Activated B cell treated with CpG ODN at 0.5 μM for 24 hours (primary cell): ENCODE results near the gene OPTC. TPM values are rescaled to one million over a fixed set of nuclear protein-coding genes. Genes with fewer than 3 reads are reported as not detected.

Experiments used
- ATAC-seq: fragments of 200-7000 bp; cut with Tn5 transposase; one replicate; pipeline ENCODE4 v1.10.0; 2021; ENCODE audit warnings: low read depth, mild to moderate bottlenecking, moderate library complexity
- CTCF ChIA-PET: fragments of 350-600 bp; sonication (Branson Sonifier 250); formaldehyde crosslinking; loops from one replicate; lab custom pipeline; 2021; ENCODE audit warnings: antibody characterized with exemption; lab: Charles Lee
- POLR2A ChIA-PET: fragments of 350-600 bp; sonication (Branson Sonifier 250); formaldehyde crosslinking; loops from one replicate; lab custom pipeline; 2021; ENCODE audit warnings: antibody characterized with exemption; lab: Charles Lee
- DNase-seq: peaks from one replicate; pipeline ENCODE4 v3.0.0; 2022
- H3K27ac Mint-ChIP-seq: one replicate; pipeline ENCODE4 v1.8.0; 2020; ENCODE audit warnings: mixed read lengths
- H3K27me3 Mint-ChIP-seq: one replicate; pipeline ENCODE4 v1.8.0; 2021; ENCODE audit warnings: mixed read lengths
- H3K36me3 Mint-ChIP-seq: one replicate; pipeline ENCODE4 v1.8.0; 2021; ENCODE audit warnings: low read depth, mixed read lengths
- H3K4me1 Mint-ChIP-seq: one replicate; pipeline ENCODE4 v1.8.0; 2021; ENCODE audit warnings: mixed read lengths
- H3K4me3 Mint-ChIP-seq: one replicate; pipeline ENCODE4 v1.8.0; 2020; ENCODE audit warnings: mild to moderate bottlenecking, mixed read lengths
- H3K9me3 Mint-ChIP-seq: one replicate; pipeline ENCODE4 v1.8.0; 2020; ENCODE audit warnings: mixed read lengths
- CTCF ChIP-seq: fragments of 200-600 bp; IDR thresholded peaks from one replicate; pipeline ENCODE4 v1.8.0; 2022; ENCODE audit warnings: antibody characterized with exemption, mild to moderate bottlenecking
- intact Hi-C: fragments of 100-400 bp; cut with micrococcal nuclease; formaldehyde crosslinking; loops from one replicate; pipeline ENCODE4 v1.15.1; 2024
- total RNA-seq: library from RNA; stranded (reverse); gene quantifications from 2 replicates; pipeline ENCODE4 v1.2.3, GENCODE V29; 2022

OPTC gene
- total RNA-seq, 1 donor from 2014 or later, result not detected

GRCh38 chr1:203524152-203524551 lies 30.2 kb downstream of the OPTC start:
- Mint-ChIP-seq H3K27ac (no peak overlapping the region), H3K9me3 (no peaks in the 10 kb centered on the region), H3K27me3 (no peaks in the 10 kb centered on the region), H3K4me1 (no peaks in the 10 kb centered on the region), H3K36me3 (no peaks in the 10 kb centered on the region), H3K4me3 (no peak overlapping the region)
- DNase-seq (no peak), ATAC-seq (no peak)
- no peak for TF ChIP-seq CTCF
- ChIA-PET POLR2A (no interaction called here), CTCF (no interaction called here)
- intact Hi-C loops, result no loop called here

DNA sequence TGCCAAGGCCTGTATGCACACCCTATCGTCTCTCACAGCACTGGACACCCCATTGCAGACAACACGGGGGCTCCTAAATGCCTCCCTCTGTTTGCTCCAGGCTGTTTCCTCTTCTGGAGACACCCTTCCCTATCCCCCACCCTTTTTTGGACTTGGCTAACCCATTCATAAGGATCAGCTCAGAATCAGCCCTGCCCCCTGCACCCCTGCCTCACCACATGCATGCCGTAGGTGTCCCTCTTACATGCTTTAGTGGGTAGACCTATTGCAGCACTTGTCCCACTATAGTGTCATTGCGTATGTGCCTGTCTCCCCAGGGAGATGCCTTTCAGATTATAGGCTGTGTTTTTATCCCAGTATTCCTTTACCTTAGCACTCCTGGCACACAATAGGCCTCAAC lies 30.9 kb downstream of the OPTC start:
- no peak overlapping the region for H3K27ac Mint-ChIP-seq
- no peaks in the 10 kb centered on the region for H3K4me1 Mint-ChIP-seq
- ChIA-PET POLR2A (no interaction called here), CTCF (no interaction called here)
- no peaks in the 10 kb centered on the region for H3K27me3 Mint-ChIP-seq
- H3K36me3 Mint-ChIP-seq, result no peaks in the 10 kb centered on the region
- TF ChIP-seq CTCF, result no peak
- no peak for DNase-seq
- no peak for ATAC-seq
- H3K9me3 Mint-ChIP-seq, result no peaks in the 10 kb centered on the region
- H3K4me3 Mint-ChIP-seq, result no peak overlapping the region
- intact Hi-C loops, result loop anchor here (5.0 kb wide), 1 partner anchor 778 kb away; no protein-coding TSS in a partner anchor

DNA sequence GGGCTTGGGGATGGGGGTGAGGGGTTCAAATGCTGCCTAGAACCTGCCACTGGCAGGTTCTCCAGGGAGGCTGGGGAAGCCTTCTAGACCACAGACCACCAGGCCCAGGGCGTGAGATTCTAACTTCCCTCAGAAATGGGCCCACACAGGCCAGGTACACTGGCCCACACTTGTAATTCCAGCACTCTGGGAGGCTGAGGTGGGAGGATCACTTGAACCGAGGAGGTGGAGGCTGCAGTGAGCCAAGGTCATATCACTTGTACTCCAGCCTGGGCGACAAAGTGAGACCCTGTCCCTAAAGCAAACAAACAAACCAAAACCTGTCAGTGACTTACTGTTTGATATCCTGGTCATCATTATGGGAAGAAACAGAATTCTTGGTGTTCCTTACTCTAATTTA lies 31.7 kb downstream of the OPTC start:
- POLR2A ChIA-PET, result no interaction called here
- intact Hi-C loops, result loop anchor here (5.0 kb wide), 1 partner anchor 778 kb away; no protein-coding TSS in a partner anchor
- H3K27ac Mint-ChIP-seq, result no peak overlapping the region
- H3K36me3 Mint-ChIP-seq, result no peaks in the 10 kb centered on the region
- ATAC-seq (no peak), DNase-seq (no peak)
- H3K9me3 Mint-ChIP-seq, result no peaks in the 10 kb centered on the region
- H3K4me1 Mint-ChIP-seq, result no peaks in the 10 kb centered on the region
- no peak for TF ChIP-seq CTCF
- CTCF ChIA-PET, result no interaction called here
- no peak overlapping the region for H3K4me3 Mint-ChIP-seq
- no peaks in the 10 kb centered on the region for H3K27me3 Mint-ChIP-seq

GRCh38 chr1:203526130-203526529 lies 32.2 kb downstream of the OPTC start:
- no peaks in the 10 kb centered on the region for H3K36me3 Mint-ChIP-seq
- no peak for TF ChIP-seq CTCF
- ATAC-seq (no peak), DNase-seq (no peak)
- H3K9me3 Mint-ChIP-seq, result no peaks in the 10 kb centered on the region
- ChIA-PET CTCF (no interaction called here), POLR2A (no interaction called here)
- no peak overlapping the region for H3K27ac Mint-ChIP-seq
- H3K4me3 Mint-ChIP-seq, result no peak overlapping the region
- H3K27me3 Mint-ChIP-seq, result no peaks in the 10 kb centered on the region
- H3K4me1 Mint-ChIP-seq, result no peaks in the 10 kb centered on the region
- intact Hi-C loops, result loop anchor here (5.0 kb wide), 1 partner anchor 779 kb away; no protein-coding TSS in a partner anchor

DNA sequence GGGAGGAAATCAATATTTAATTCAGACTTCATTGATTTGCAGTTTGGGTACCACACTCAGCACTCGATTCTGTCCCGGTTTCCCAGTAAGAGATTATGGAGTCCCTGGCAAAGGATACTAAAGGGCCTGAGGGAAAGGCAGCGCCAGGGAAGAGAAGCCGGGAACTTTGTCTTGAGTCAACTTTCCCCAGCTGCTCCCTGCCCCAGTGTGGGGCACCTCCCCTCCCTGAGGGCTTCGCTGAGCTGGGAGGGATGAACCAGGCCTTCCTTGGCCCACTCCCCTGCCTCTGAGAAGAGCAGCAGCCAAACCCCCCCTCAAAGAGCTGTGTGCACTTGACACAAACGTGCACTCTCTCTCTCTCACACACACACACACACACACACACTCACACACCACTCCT lies 32.6 kb downstream of the OPTC start:
- Mint-ChIP-seq H3K9me3 (no peaks in the 10 kb centered on the region), H3K27me3 (no peaks in the 10 kb centered on the region), H3K36me3 (no peaks in the 10 kb centered on the region), H3K4me3 (no peak overlapping the region), H3K4me1 (no peaks in the 10 kb centered on the region), H3K27ac (no peak overlapping the region)
- TF ChIP-seq CTCF, result no peak
- ChIA-PET POLR2A (no interaction called here), CTCF (no interaction called here)
- intact Hi-C loops, result loop anchor here (5.0 kb wide), 1 partner anchor 779 kb away; no protein-coding TSS in a partner anchor
- DNase-seq (no peak), ATAC-seq (no peak)
